SU-DHL-6 (cell line): Measurements from ENCODE around the gene SHCBP1L.

Experiments
- CTCF ChIP-seq: fragments of 200-600 bp; sonication (generic); IDR thresholded peaks from one replicate; pipeline ENCODE4 v1.5.1; 2017; ENCODE audit warnings: antibody characterized with exemption, mild to moderate bottlenecking, low read length, moderate library complexity; ENCODE audit not compliant: insufficient read depth, poor library complexity, severe bottlenecking
- EZH2phosphoT487 ChIP-seq: fragments of 200-600 bp; sonication (generic), shearing (Covaris generic); conservative IDR thresholded peaks from 2 replicates; pipeline ENCODE4 v1.6.1; 2018; ENCODE audit warnings: mild to moderate bottlenecking, antibody characterized with exemption, low read length, moderate library complexity, mixed read lengths

GRCh38 chr1:182972231-182972630 lies 19.3 kb upstream of the SHCBP1L start:
- no peak for TF ChIP-seq CTCF
- TF ChIP-seq EZH2phosphoT487 = no peak
